ENCODE measurements around the gene TLNRD1. TPM values are rescaled to one million over a fixed set of nuclear protein-coding genes. Genes with fewer than 3 reads are reported as not detected.

The TLNRD1 gene
- total RNA-seq, 1 experiment from 2014 or later: 19.3 TPM

DNA sequence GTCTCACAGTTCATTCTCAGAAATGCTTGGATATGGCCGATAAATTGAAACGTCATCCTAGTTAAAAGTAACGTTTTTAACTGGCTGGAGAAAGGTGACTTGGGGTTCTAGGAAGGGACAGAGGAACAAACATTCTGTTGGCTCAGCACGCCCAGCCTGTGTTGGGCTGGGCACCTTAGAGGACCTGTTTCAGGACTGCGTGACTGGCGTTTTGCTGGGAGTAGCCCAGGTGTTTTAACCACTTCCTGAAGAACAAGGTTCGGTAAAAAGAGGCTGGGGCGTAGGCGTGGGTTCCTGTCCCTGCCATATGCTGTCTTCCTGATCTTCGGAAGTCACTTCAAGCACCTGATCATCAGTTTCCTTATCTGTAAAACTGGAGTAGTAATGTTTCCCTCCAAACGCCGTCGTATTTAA lies 1.1 kb upstream of the TLNRD1 start:
- H2BK12ac ChIP-seq (ENCODE audit: insufficient read length, low read depth, low read length): no peak overlapping the region
- no peak overlapping the region for H3K27ac ChIP-seq (ENCODE audit: insufficient read length, low read depth, low read length)
- H3K4ac ChIP-seq (ENCODE audit: low read depth, low read length): no peak overlapping the region
- no peaks in the 10 kb centered on the region for H3K79me1 ChIP-seq (ENCODE audit: insufficient read depth, low read depth, low read length, poor library complexity, severe bottlenecking)
- no peak overlapping the region for H3K9ac ChIP-seq (ENCODE audit: extremely low read depth, insufficient read length, low read length)
- Mint-ChIP-seq H3K9me3 (no peaks in the 10 kb centered on the region), H3K27ac (peak overlapping the region in 1 of 3 experiments; percentile 97; a peak in 1 of 7 replicates), H3K27me3 (ENCODE audit: low read depth) (no peaks in the 10 kb centered on the region; the same call in 1 of the 2 replicates), H3K36me3 (ENCODE audit: insufficient read depth in 1 of 3, low read depth in 3 of 3) (peaks cover 3 to 8% (median 6%) of the 10 kb centered on the region in 3 experiments; a peak in 3 of 7 replicates), H3K4me3 (peak overlapping the region; percentile 90 to 97), H3K4me1 (peaks cover 9 to 20% of the 10 kb centered on the region in 2 experiments)
- WGBS (ENCODE audit: extremely low coverage, insufficient read length, low lambda C conversion rate): no CpG with 5 or more reads among the region's 13 CpGs
- no peak overlapping the region for H3K56ac ChIP-seq (ENCODE audit: insufficient read length, low read depth, low read length)
- H3K27me3 ChIP-seq (ENCODE audit: insufficient read depth, low read length): no peaks in the 10 kb centered on the region
- no peak overlapping the region for H3T11ph ChIP-seq (ENCODE audit: low read length)
- no peak overlapping the region for H3K23ac ChIP-seq (ENCODE audit: insufficient read length, low read depth, low read length)
- no peaks in the 10 kb centered on the region; the same call in 1 of the 2 replicates for H3K4me1 ChIP-seq (ENCODE audit: insufficient read depth, low read length)
- H3K23me2 ChIP-seq (ENCODE audit: insufficient read length, low read depth, low read length, poor library complexity, severe bottlenecking): peaks cover 16% of the 10 kb centered on the region
- H2BK5ac ChIP-seq (ENCODE audit: insufficient read length, low read length): no peak overlapping the region
- no peak overlapping the region for H3K14ac ChIP-seq (ENCODE audit: insufficient read depth, low read length)
- no peak overlapping the region for H2BK120ac ChIP-seq (ENCODE audit: low read depth, low read length, poor library complexity, severe bottlenecking)
- no peak overlapping the region for H3K18ac ChIP-seq (ENCODE audit: insufficient read length, low read depth, low read length)
- no peak overlapping the region for H2AK5ac ChIP-seq (ENCODE audit: insufficient read length, low read length)
- H3K9me3 ChIP-seq (ENCODE audit: control insufficient read depth, low read depth, low read length): no peaks in the 10 kb centered on the region
- H4K20me1 ChIP-seq (ENCODE audit: control insufficient read depth, insufficient read depth, insufficient read length): peaks cover 3% of the 10 kb centered on the region
- TF ChIP-seq, protein P1, sequence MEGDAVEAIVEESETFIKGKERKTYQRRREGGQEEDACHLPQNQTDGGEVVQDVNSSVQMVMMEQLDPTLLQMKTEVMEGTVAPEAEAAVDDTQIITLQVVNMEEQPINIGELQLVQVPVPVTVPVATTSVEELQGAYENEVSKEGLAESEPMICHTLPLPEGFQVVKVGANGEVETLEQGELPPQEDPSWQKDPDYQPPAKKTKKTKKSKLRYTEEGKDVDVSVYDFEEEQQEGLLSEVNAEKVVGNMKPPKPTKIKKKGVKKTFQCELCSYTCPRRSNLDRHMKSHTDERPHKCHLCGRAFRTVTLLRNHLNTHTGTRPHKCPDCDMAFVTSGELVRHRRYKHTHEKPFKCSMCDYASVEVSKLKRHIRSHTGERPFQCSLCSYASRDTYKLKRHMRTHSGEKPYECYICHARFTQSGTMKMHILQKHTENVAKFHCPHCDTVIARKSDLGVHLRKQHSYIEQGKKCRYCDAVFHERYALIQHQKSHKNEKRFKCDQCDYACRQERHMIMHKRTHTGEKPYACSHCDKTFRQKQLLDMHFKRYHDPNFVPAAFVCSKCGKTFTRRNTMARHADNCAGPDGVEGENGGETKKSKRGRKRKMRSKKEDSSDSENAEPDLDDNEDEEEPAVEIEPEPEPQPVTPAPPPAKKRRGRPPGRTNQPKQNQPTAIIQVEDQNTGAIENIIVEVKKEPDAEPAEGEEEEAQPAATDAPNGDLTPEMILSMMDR (conservative IDR thresholded peaks at IDR 0.05): no peak
- H4K5ac ChIP-seq (ENCODE audit: insufficient read length, low read depth, low read length): no peak overlapping the region
- no peak overlapping the region for H2BK15ac ChIP-seq (ENCODE audit: low read depth, low read length)
- peak overlapping the region; percentile 87 for H3K4me2 ChIP-seq (ENCODE audit: insufficient read depth, insufficient read length, low read length)
- H4K8ac ChIP-seq (replicated peaks; ENCODE audit: insufficient read length, low read depth, low read length): no peak overlapping the region
- H2BK20ac ChIP-seq (ENCODE audit: low read depth, low read length, poor library complexity, severe bottlenecking): no peak overlapping the region
- H2AFZ ChIP-seq (ENCODE audit: low read length): no peak overlapping the region
- H4K91ac ChIP-seq (ENCODE audit: insufficient read length, low read depth, low read length): no peak overlapping the region
- no peak for DNase-seq
- H3K79me2 ChIP-seq (ENCODE audit: insufficient read depth, low read length): peaks cover under 1% of the 10 kb centered on the region; the same call in 1 of the 2 replicates
